ENCODE results near the gene P2RX6. TPM values are rescaled to one million over a fixed set of nuclear protein-coding genes. Genes with fewer than 3 reads are reported as not detected.

Gene P2RX6
- total RNA-seq, 2 experiments from 2014 or later: 0.14 to 0.69 TPM

GRCh38 chr22:21028277-21029251 is 13.6 kb downstream of the P2RX6 start:
- Mint-ChIP-seq H3K27ac (no peak overlapping the region), H3K9me3 (no peaks in the 10 kb centered on the region), H3K4me3 (no peak overlapping the region), H3K4me1 (ENCODE audit: low read depth) (peaks cover 10% of the 10 kb centered on the region), H3K27me3 (peaks cover 26% of the 10 kb centered on the region), H3K36me3 (ENCODE audit: low read depth) (no peaks in the 10 kb centered on the region)
- Histone ChIP-seq H3K36me3 (ENCODE audit: insufficient read depth, low read length) (no peaks in the 10 kb centered on the region), H3K27me3 (ENCODE audit: control insufficient read depth in 1 of 2, insufficient read depth in 2 of 2, low read length in 2 of 2) (peaks cover 21 to 28% of the 10 kb centered on the region in 2 experiments), H3K9me3 (ENCODE audit: control insufficient read depth in 1 of 2, insufficient read depth in 1 of 2, low read length in 2 of 2) (peaks cover 0 to 10% of the 10 kb centered on the region in 2 experiments), H3K27ac (ENCODE audit: low read depth in 1 of 2, low read length in 2 of 2) (no peak overlapping the region), H3K4me1 (ENCODE audit: insufficient read depth, low read length) (peaks cover 22% of the 10 kb centered on the region), H3K4me3 (ENCODE audit: low read length) (no peak overlapping the region)
- intact Hi-C loops (cut with DNase I, micrococcal nuclease): no loop called here
- no peak for ATAC-seq (ENCODE audit: poor library complexity)
- CTCF ChIA-PET: no interaction called here
- no peak for TF ChIP-seq CTCF (IDR thresholded peaks at IDR 0.05)
- POLR2A ChIA-PET: no interaction called here
- DNase-seq: no peak

- peaks cover 22% of the 10 kb centered on the region for H3K4me1 ChIP-seq (ENCODE audit: insufficient read depth, low read length)
- ChIA-PET CTCF (no interaction called here), POLR2A (no interaction called here)
- peaks cover 24 to 31% of the 10 kb centered on the region in 2 experiments for H3K27me3 ChIP-seq (ENCODE audit: control insufficient read depth in 1 of 2, insufficient read depth in 2 of 2, low read length in 2 of 2)
- no peak overlapping the region for H3K4me3 ChIP-seq (ENCODE audit: low read length)
- peaks cover 0 to 10% of the 10 kb centered on the region in 2 experiments for H3K9me3 ChIP-seq (ENCODE audit: control insufficient read depth in 1 of 2, insufficient read depth in 1 of 2, low read length in 2 of 2)
- H3K27ac Mint-ChIP-seq: no peak overlapping the region
- TF ChIP-seq CTCF (IDR thresholded peaks at IDR 0.05): no peak
- DNase-seq: no peak
- no peaks in the 10 kb centered on the region for H3K36me3 ChIP-seq (ENCODE audit: insufficient read depth, low read length)
- H3K27ac ChIP-seq (ENCODE audit: low read depth in 1 of 2, low read length in 2 of 2): no peak overlapping the region
- H3K4me1 Mint-ChIP-seq (ENCODE audit: low read depth): peaks cover 10% of the 10 kb centered on the region
- peaks cover 26% of the 10 kb centered on the region for H3K27me3 Mint-ChIP-seq
- intact Hi-C loops (cut with DNase I, micrococcal nuclease): no loop called here
- no peak overlapping the region for H3K4me3 Mint-ChIP-seq
- H3K9me3 Mint-ChIP-seq: no peaks in the 10 kb centered on the region
- ATAC-seq (ENCODE audit: poor library complexity): no peak
- no peaks in the 10 kb centered on the region for H3K36me3 Mint-ChIP-seq (ENCODE audit: low read depth)
These were observed 14.6 kb downstream of the P2RX6 start for GRCh38 chr22:21029486-21030025.

GRCh38 chr22:21030032-21030431 is 15.1 kb downstream of the P2RX6 start:
- TF ChIP-seq CTCF (IDR thresholded peaks at IDR 0.05): no peak

More at GRCh38 chr22:21030032-21030431, 15.1 kb downstream of the P2RX6 start:
- no peak overlapping the region for H3K27ac Mint-ChIP-seq
- ATAC-seq (ENCODE audit: poor library complexity) (no peak), DNase-seq (no peak)
- H3K4me3 ChIP-seq (ENCODE audit: low read length): no peak overlapping the region
- H3K9me3 ChIP-seq (ENCODE audit: control insufficient read depth in 1 of 2, insufficient read depth in 1 of 2, low read length in 2 of 2): peaks cover 0 to 10% of the 10 kb centered on the region in 2 experiments
- H3K27me3 Mint-ChIP-seq: peaks cover 26% of the 10 kb centered on the region
- peaks cover 24 to 31% of the 10 kb centered on the region in 2 experiments for H3K27me3 ChIP-seq (ENCODE audit: control insufficient read depth in 1 of 2, insufficient read depth in 2 of 2, low read length in 2 of 2)
- H3K36me3 Mint-ChIP-seq (ENCODE audit: low read depth): no peaks in the 10 kb centered on the region
- no peak overlapping the region for H3K4me3 Mint-ChIP-seq
- intact Hi-C loops (cut with DNase I, micrococcal nuclease): no loop called here
- H3K4me1 ChIP-seq (ENCODE audit: insufficient read depth, low read length): peaks cover 21% of the 10 kb centered on the region
- no peaks in the 10 kb centered on the region for H3K9me3 Mint-ChIP-seq
- ChIA-PET POLR2A (no interaction called here), CTCF (no interaction called here)
- no peak overlapping the region for H3K27ac ChIP-seq (ENCODE audit: low read depth in 1 of 2, low read length in 2 of 2)
- no peaks in the 10 kb centered on the region for H3K36me3 ChIP-seq (ENCODE audit: insufficient read depth, low read length)
- H3K4me1 Mint-ChIP-seq (ENCODE audit: low read depth): peaks cover 7% of the 10 kb centered on the region
